COLO668 (cell line): ENCODE results near the gene HEXD.
"Not testable (repeated sequence)": the region's sequence is repeated elsewhere in the genome, so short reads cannot be mapped to it uniquely, and the experiment has no call there.

ENCODE experiments used
- DNase-seq: peaks from one replicate; lab custom pipeline; 2025; ENCODE audit not compliant: unreplicated experiment; lab: John Stamatoyannopoulos, UW

Gene HEXD

DNA sequence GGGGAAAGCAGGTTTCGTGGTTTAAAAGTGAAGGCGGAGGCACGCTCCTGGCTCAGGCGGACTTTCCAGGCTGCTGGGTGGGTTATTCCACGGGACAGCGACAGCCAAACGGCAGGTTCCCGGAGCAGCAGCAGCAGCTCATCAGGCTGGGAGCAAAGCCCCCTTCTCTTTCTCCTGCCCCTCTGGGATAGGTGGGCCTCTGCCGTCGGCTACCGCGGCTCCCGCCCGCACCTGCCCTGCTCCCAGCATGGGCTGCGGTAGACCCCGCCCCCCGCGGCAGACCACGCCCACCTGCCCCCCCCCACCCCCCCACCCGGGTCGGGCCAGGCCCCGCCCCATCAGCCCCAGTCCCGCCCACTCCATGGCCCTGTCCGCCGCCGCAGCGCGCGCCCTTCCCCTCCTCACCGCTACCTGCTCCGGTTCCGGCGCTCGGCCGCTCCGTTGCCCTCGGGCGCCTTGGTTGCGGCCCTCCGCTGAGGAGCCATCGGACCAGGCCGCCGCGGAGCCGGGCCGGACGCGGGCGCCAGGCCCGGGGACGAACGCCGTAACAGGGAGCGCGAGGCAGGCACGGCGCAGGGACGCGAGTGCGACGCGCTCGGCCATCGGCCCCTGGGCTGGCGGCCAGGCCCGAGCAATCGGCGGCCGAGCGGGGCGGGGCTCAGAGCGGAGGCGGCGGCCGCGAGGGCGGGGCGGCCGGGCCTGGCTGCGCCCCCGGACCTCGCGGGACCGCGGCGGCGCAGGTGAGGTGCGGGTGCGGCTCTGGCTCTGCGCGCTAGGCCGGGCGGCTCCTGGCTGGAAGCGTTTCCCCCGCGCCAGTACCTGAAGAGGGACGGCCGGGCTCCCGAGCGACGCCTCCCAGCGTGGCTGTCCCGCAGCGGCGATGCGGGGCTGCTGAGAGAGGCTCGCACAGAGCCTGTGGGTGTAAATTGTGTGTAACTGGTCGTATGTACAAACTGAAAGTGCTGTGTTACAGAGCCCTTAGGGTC lies at the start of gene HEXD, which contains the start of gene OGFOD3:
HEXD (plus strand) TSS at position 347 of the 986 bp plus-strand sequence. CDS start 1,453 bp downstream, outside the sequence.
OGFOD3 (minus strand) TSS at position 586 of the 986 bp plus-strand sequence; CDS start at position 485, 101 bp downstream.
- peak; percentile 91 for DNase-seq

DNA sequence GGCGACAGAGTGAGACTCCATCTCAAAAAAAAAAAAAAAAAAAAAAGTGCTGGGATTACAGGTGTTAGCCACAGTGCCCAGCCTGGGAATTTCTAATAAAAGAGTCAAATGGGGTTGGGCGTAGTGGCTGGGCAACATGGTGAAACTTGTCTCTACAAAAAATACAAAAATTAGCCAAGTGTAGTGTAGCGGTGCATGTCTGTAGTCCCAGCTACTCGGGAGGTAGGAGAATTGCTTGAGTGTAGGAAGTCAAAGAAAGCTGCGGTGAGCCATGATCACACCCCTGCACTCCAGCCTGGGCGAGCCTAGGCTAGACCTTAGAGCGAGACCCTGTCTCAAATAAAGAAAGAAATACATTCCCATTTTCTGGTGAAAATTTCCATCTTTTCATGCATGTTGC lies 48.9 kb upstream of the HEXD start:
- no peak for DNase-seq

DNA sequence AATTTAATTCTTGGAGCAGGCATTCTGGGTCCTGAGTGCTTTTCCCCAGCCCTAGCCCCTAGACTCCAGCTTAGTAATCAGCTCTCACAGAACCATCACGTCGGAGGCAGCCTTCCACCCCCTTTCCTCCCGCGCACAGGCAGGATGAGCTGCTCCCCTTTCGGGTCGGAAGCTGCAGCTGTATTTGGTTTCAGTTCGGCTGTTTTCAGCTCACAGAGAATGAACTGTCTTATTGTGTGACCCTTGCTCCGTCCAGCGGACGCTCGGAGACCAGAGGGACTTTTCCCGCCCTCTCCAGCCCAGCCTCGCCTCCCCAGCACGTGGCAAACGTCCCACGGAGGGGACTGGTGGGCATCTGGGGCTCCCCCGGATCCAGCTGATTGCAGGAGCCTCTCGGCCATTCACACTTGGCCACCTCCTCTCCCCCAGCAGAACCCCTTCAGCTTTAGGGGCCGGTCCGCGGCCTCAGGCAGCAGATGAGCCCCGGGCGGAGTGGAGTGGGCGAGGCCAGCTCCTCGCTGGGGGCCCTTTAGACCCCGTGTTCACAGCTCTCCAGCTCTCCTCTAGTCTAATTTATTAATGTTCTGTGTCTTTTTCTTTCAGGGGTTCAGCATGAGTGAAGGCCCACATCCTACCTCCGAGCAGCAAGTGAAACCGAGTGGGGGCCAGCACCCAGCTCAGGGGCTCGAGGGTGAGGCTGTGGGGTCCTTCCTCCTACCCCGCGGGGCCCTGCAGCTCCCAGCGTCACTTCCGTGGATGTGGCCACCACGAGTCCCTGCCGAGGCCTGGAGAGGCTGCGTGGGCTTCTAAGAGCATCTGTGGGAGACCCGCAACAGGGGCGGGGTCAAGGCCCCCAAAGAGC lies 47.4 kb upstream of the HEXD start:
- DNase-seq = no peak

DNA sequence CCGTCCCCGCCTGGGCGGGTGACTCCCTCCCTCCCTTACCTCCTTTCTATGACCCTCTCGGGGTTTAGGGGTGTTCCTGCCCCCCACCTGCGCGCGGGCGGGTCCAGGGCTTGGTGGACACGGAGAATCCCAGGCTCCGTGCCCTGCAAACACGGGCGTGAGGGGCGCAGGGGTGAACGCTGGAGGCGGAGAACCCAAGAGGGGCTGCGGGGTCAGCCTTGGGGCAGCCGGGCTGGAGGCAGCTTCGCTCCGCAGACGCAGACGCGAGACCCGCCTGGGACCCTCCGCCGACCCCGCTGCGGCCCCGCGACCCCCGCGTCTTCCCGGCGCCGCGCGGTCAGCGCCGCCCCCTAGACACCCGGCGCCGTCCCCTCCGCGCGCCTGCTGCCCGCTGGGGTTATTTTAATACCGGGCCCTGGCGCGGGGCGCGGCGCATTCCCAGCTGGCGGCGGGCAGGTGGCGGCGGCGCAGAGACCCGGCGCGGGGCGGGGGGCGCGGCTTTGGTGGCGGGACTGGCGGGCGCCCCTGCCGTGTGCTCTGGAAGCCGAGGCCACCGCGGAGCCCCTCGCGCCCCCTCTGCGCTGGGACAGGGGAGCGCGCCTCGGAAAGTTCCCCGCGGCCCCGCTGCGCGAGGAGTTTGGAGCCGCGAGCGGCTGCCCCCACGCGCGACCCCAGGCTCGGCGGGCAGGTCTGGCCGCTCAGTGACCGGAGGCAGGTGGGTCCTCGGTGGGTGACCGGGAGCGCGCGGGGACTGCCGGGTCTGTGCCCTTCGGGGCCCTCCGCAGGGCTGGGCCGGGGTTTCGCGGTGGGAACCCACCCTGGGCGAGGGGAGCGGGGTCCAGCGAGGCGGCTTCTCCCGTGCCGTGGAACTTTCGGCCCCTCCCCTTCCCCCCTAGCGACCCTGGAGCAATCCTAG lies 46.6 kb upstream of the HEXD start, which contains the start of gene UTS2R:
UTS2R (plus strand) TSS at position 433 of the 916 bp plus-strand sequence. CDS start 2,560 bp downstream, outside the sequence.
- peak; percentile 11 for DNase-seq

DNA sequence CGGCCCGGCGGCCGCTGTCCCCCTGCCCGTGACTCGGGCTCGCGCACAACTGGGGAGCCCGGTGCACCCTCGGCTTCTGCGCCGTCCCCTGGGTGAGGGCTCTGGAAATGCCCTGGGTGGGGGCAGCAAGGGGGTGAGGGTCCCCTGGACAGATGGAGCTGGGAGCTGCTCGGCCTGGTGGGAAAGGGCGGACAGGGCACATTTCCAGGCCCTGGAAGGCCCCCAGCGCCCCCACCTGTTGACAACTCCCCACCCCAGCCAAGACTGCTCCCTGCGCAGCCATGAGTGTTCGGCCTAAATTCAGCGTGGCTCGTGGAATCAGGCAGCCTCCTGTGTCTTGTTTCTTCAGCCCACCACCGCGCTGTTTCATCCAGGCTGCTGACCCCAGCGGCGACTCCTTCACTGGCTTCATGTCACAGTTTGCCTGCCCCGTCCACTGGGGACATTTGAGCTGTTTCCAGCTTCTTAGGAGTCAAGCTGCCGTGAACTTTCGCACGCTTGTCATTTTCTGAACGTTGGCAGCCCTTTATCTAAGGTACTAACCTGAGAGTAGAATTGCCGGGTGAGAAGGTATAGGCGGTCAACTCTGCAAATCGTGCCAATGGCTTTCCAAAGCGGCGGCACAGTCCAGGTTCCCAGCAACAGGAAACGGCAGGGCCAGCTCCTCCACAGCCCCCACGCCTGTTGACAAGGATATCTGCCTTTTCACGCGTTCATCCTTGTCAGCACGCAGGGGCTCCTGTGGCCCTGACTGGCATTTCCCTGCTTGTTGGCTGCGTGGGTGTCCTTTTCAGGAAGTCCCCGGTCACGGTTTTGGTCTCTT lies 45.7 kb upstream of the HEXD start:
- no peak for DNase-seq

DNA sequence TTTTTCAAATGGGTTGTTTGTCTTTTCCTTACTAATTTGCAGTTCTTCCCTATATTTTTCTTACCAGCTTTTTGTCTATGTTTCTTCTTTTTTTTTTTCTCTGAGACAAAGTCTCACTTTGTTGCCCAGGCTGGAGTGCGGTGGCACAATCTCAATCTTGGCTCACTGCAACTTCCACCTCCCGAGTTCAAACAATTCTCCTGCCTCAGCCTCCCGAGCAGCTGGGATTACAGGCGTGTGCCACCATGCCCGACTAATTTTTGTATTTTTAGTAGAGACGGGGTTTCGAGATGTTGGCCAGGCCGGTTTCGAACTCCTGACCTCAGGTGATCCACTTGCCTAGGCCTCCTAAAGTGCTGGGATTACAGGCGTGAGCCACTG lies 45.1 kb upstream of the HEXD start:
- DNase-seq = not testable (repeated sequence)

- no peak for DNase-seq
Measured at GRCh38 chr17:82373731-82374625, 44.2 kb upstream of the HEXD start.

- peak; percentile 75 for DNase-seq
Measured at GRCh38 chr17:82374626-82375331, 43.4 kb upstream of the HEXD start.

- DNase-seq = no peak
Measured at GRCh38 chr17:82375359-82376041, 42.6 kb upstream of the HEXD start.

DNA sequence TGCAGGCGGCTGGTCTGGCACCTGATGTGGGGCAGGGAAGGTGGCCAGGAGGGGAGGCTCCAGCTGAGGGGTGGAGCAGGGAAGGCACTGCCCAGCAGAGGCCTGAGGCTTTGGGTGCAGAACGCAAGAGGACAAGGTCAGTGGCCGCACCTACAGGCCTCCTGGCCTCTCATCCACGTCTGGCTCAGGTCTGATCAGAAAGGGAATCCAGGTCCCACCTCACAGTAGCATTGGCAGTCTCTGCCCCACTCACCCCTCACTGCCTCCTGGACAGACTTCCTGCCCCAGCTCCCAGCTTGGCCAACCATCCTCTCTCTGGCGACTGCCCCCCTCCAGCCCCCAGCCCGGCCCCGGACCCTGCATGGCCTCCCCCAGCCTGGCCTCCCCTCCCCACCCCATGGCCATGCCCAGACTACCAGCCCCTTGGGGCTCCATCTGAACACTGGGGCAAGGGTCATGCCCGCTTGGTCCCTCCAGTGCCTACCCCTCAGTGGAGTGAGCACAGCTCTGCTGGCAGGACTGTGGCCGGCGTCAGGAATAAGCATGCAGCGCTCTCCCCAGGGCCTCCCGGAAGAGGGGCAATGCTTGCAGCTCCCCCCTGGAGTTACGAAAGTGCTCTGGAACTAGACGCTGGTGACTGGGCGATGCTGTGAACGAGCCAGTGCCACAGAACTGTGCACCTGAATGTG lies 42.0 kb upstream of the HEXD start:
- no peak for DNase-seq

GRCh38 chr17:82377294-82377693 lies 40.9 kb upstream of the HEXD start:
- DNase-seq = not testable (repeated sequence)

GRCh38 chr17:82377924-82378740 lies 40.0 kb upstream of the HEXD start:
- DNase-seq = no peak

DNA sequence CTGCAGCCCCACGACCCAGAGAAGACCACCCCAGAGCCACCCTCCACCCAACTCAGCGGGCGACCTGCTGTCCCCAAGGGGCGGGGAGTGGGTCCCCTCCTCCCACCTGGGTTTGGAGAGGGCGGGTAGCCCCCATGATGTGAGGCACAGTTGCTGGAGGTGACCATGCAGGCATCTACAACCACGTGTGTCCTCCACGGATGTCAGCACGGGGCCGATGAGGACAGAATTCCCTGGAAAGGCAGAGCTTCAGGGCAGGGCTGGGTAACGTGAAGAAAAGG lies 39.5 kb upstream of the HEXD start:
- no peak for DNase-seq

GRCh38 chr17:82380860-82381702 lies 37.1 kb upstream of the HEXD start:
- no peak for DNase-seq

GRCh38 chr17:82381703-82382009 lies 36.5 kb upstream of the HEXD start:
- not testable (repeated sequence) for DNase-seq
